ENCODE results near the gene PODXL2.

- TF ChIP-seq CTCF (IDR thresholded peaks at IDR 0.05) = no peak
- TF ChIP-seq POLR2A (IDR thresholded peaks at IDR 0.05) = no peak
These were observed 86.5 kb downstream of the PODXL2 start for GRCh38 chr3:127715532-127715931.
